Activated CD4-positive, alpha-beta T cell treated with anti-CD3 and anti-CD28 coated beads for 1 hour (primary cell): ENCODE data around the gene DLK2.

Experiments
- DNase-seq: peaks from one replicate; pipeline ENCODE4 v3.0.0-alpha.2; 2020

Gene DLK2

GRCh38 chr6:43453831-43454230 is 1.5 kb downstream of the DLK2 start:
- DNase-seq: no peak

GRCh38 chr6:43452896-43453295 is 2.5 kb downstream of the DLK2 start:
- no peak for DNase-seq

- no peak for DNase-seq
Observed at GRCh38 chr6:43451939-43452338, 3.4 kb downstream of the DLK2 start.

GRCh38 chr6:43451348-43451747 is 4.0 kb downstream of the DLK2 start:
- DNase-seq: no peak

- DNase-seq: no peak
Observed at GRCh38 chr6:43450699-43451131, 4.6 kb downstream of the DLK2 start.

GRCh38 chr6:43448916-43449315 is 6.4 kb downstream of the DLK2 start:
- DNase-seq: no peak

- DNase-seq: no peak
Observed at GRCh38 chr6:43447604-43448003, 7.7 kb downstream of the DLK2 start.

- DNase-seq: no peak
Observed at GRCh38 chr6:43445576-43445975, 9.8 kb downstream of the DLK2 start.

GRCh38 chr6:43444582-43444981 is 10.8 kb downstream of the DLK2 start:
- no peak for DNase-seq

- DNase-seq: no peak
Observed at GRCh38 chr6:43444036-43444435, 11.3 kb downstream of the DLK2 start.

- DNase-seq: no peak
Observed at GRCh38 chr6:43442935-43443334, 12.4 kb downstream of the DLK2 start.

- no peak for DNase-seq
Observed at GRCh38 chr6:43437700-43438099, 17.6 kb downstream of the DLK2 start.

- DNase-seq: no peak
Observed at GRCh38 chr6:43436577-43437282, 18.6 kb downstream of the DLK2 start.

GRCh38 chr6:43435682-43436437 is 19.5 kb downstream of the DLK2 start:
- DNase-seq: no peak

GRCh38 chr6:43434943-43435342 is 20.4 kb downstream of the DLK2 start:
- DNase-seq: no peak

- no peak for DNase-seq
Observed at GRCh38 chr6:43434001-43434840, 21.1 kb downstream of the DLK2 start.

- no peak for DNase-seq
Observed at GRCh38 chr6:43433148-43433547, 22.2 kb downstream of the DLK2 start.

GRCh38 chr6:43432009-43432945 is 23.1 kb downstream of the DLK2 start:
- no peak for DNase-seq

GRCh38 chr6:43428874-43429273 is 26.5 kb downstream of the DLK2 start:
- no peak for DNase-seq

- no peak for DNase-seq
Observed at GRCh38 chr6:43428112-43428570, 27.2 kb downstream of the DLK2 start.

GRCh38 chr6:43427406-43428111 is 27.8 kb downstream of the DLK2 start, which contains the start of gene ABCC10:
Gene ABCC10, plus strand, starts transcription at chr6:43427541. Its CDS starts 438 bp downstream, at chr6:43427979.
- DNase-seq: peak; percentile 89
